ENCODE measurements around the gene TSGA10IP. TPM values are rescaled to one million over a fixed set of nuclear protein-coding genes. Genes with fewer than 3 reads are reported as not detected.

TSGA10IP gene
- total RNA-seq, 1 donor from 2014 or later, result not detected

DNA sequence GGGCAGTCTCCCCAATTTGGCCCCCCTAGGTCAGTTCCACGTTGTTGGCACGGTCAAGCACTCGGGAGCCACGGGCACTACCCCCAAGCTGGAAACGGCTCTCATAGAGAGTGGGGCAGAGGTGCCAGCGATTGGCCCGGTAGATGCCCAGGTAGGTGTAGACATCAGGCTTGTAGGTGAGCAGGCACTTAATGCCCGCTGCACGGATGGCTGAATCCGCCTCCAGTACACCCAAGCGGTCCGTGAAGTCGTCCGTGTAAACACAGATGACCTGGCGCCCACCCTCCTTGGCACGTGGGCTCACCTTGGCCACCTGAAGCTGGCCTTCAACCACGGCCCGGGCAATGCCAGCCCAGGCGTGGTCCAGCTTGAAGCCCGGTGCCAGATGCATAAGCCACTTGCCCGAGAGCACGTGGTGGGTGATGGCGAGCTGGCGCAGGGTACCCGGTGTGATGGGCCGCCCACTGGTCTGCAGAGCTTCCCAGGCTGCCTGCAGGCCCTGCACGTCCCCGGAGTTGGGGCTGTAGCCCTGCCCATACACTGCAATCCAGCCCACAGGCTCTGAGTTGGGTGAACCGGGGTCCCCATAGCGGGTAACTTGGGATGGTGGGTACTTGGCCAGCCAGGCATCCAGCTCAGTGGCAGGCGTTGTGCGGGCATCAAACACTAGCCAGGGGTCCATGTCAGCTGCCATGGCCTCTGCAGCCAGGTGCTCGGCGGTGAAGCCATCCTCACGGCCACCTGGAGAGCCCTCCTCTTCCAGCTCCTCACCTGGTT, 27.7 kb upstream of the TSGA10IP start:
- peak; percentile 39 for DNase-seq (ENCODE audit: low read depth)

DNA sequence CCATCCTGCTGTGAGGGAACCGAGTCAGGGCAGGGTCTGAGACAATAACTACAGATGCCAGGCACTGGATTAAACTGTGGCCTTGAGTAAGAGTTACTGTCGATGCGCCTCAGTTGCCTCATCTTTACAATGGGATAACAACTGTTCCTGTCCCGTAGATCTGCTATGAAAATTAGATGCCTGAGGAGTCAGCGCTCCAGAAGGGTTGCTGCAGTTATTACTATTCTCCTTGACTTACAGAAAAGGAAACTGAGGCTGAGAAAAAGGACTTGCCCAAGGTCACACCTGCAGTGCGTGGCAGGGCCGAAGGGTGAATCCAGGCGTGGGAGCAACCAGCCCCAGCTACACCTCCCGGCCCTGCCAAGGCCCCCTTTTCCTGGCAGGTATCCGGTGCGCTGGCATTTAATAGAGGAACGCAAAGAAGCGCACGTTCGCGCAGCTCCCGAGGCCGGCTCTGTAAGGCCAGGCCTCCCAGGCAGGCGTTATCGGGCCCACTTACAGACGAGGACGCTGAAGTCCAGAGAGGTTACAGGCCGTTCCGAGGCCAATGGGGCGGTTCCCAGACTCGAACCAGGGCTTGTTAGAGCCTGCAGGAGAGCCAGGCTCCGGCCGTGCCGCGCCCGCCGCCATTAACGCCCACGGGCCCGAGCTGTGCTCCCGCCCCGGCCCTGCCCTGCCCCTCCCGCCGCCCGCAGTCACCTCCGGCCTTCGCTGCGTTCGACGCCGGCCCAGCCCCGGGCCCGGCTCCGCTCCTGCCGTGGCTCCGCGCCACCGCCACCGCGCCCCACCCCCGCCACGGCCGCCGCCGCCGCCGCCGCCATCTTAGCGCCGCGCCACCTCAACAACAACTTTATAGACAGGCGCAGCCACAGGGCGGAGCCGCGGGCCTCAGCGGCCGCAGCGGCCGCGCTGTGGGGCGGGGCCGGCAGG, 26.8 kb upstream of the TSGA10IP start, which contains the start of gene C11orf68:
Gene C11orf68 (minus strand): TSS at position 852 of the 930 bp plus-strand sequence. CDS start 31 bp downstream, at position 821.
- DNase-seq (ENCODE audit: low read depth), result no peak

DNA sequence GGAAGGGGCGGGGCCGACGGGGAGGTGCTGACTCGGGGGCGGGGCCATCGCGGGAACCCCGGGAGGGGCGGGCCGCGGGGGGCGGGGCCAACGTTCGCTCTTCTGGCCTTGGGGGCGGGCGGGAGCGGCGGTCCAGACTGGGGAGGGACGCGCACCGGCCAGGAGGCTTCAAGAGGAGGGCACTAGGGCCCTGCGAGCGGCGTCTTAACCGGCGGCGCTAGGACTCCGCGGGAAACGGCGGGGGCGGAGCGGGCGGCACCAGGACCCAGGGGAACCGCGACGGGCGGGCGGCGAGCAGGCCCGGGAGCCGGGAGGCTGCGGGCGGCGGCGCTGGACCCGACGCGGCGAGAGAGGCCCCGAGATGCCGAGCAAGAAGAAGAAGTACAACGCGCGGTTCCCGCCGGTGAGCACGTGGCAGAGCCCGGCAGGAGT, 26.1 kb upstream of the TSGA10IP start, which contains the start of gene DRAP1:
Gene DRAP1 (plus strand): TSS at position 286 of the 432 bp plus-strand sequence. CDS start 76 bp downstream, at position 362.
- peak; percentile 98 for DNase-seq (ENCODE audit: low read depth)

DNA sequence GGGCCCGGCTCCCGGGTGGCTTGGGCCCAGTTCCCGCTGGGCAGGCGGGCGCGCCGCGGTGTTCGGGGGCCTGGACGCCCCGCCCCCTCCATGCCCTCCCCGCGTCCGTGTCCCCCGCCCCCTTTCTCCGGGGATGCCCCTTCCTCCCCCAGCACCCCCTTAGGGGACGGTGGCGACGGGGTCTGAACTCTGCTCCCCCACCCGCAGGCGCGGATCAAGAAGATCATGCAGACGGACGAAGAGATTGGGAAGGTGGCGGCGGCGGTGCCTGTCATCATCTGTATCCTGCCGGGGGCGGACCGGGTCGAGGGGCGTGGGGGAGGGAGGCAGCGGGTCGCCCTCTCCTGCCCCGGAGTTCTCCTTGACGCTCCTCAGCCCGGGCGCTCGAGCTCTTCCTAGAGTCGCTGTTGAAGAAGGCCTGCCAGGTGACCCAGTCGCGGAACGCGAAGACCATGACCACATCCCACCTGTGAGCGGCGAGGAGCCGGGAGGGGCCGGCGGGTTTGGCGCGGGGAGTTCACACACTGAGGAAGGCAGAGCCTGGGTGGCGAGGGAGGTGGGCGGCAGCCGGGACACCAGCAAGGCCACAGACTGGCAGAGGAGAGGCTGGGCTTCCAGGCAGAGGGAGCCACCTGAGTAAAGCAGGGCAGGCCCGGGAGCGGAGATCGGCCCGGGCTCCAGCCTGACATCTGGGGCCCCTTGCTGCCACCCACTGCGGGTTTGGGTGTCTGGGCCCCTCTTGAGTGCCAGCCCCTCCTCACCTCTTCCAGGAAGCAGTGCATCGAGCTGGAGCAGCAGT, 25.5 kb upstream of the TSGA10IP start:
- no peak for DNase-seq (ENCODE audit: low read depth)

DNA sequence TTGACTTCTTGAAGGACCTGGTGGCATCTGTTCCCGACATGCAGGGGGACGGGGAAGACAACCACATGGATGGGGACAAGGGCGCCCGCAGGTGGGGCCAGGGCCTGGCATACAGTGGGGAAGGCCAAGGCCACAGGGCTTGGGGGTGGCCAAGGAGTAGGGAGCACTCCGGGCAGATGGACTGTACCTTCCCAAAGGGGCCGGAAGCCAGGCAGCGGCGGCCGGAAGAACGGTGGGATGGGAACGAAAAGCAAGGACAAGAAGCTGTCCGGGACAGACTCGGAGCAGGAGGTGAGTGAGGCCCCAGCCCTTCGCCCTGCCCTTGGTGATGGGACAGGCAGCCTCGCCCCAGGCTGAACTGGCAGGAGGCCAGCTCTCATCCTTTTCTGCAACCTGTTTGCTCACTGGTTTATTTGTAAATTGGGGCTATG, 24.9 kb upstream of the TSGA10IP start:
- no peak for DNase-seq (ENCODE audit: low read depth)

DNA sequence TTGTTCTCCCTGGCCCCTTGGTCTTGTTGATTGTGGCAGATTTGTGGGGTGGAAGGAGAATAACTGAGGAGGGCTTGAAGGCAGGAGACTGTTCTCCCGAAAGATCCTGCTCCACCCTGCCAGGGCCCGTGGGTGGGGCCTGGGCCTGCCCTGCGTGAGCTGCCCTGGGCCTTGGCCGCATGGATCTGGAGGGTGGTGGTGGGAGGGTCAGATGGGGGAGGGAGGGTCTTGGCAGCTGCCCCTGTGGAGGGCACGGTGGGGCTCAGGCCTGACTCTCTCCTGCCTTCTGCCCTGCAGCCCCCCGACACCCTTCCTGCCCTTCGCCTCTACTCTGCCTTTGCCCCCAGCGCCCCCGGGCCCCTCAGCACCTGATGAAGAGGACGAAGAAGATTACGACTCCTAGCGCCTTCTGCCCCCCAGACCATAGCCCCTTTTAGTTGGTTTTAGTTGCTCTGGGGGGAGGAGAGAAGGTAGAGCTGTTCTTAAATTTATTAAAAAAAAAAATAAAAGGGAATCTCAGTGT, 24.2 kb upstream of the TSGA10IP start:
- no peak for DNase-seq (ENCODE audit: low read depth)

DNA sequence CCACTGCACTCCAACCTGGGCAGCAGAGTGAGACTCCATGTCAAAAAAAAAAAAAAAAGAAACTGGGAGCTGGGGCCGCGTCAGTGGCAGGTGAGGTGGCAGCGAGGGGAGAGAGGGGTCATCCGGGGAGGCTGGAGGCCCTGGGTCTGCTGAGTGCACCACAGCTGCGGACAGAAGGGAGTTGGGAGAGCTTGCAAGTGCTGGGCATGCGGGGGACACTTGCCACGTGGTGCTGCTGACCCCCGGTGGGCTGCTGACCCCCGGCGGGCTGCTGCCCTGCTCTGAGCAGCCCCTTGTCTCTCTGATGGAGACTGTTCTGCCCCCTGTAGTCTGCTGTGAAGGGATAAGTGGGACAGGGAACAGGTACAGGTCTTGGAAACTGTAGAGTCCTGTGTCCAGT, 23.4 kb upstream of the TSGA10IP start:
- no peak for DNase-seq (ENCODE audit: low read depth)

DNA sequence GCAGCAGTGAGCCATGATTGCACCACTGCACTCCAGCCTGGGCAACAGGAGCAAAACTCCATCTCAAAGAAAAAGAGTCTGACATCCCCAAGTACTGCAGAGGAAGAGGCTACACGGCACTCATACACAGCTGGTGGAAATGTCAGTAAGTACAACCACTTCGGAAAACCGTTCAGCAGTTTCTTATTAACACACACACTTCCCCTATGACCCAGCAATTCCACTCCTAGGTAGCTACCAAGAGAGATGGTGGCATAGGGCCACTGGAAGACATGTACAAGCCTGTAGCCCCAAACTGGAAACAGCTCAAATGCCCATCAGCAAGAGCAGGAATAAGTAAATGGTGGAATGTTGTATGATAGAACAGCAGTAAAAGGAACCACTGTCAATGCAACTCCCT, 22.7 kb upstream of the TSGA10IP start:
- DNase-seq (ENCODE audit: low read depth), result no peak

DNA sequence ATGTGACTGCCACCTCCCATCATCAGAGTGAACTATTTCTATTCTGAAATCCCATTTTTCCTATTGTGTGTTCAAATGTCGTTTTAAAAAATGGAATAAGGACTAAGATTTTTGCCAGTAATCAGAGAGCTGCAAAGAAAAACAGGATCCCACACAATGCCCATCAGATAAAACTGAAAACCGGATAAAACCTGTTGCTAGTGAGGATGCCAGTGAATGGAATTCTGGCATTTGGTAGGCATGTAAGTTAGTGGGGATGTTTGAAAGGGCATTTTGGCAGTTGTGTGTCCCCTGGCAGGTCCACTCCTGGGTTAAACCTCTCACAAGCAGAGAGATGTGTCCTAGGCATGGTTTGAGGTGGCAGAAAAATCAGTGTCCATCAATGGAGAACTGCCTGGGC, 19.9 kb upstream of the TSGA10IP start:
- DNase-seq (ENCODE audit: low read depth), result no peak

DNA sequence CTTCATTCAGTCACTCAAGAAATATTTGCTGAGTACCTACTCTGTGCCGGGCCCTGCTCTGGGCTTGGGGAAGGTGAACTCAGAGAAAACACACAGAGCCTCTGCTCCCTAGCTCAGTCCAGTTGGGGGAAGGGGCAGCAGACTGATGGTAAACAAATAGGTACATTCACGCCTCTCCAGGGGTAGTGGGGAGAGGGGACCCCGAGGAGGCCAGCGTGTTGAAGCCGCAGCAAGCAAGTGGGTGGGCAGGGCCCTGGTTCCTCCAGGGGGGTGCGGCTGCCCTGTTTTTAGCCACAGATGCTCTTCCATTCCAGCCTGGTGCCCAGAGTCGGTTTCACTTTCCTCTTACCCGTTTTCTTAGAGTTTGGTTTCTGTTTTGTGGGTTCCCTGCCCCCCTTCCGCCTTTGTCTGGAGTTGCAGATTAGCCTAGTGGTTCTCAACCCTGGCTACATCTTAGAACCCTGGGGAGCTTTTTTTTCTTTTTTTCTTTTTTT, 17.3 kb upstream of the TSGA10IP start:
- DNase-seq (ENCODE audit: low read depth), result no peak

DNA sequence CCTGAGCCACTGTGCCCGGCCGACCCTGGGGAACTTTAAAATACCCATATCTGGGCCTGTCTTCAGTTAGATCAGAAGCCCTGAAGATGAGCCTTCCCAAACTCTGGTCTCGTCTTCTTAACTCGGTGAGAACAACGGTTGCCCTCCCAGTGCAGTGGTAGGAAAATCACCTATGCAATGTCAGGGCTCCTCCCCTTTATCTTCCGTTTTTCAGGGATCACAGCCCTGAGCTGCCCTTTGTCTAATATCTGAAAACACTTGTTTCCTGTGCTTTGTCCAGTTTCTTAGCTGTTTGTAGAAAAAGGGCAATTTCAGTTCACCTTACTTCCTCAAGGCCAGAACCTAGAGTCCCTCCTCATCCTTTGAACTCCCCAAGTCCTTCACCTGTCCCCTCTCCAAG, 16.6 kb upstream of the TSGA10IP start:
- no peak for DNase-seq (ENCODE audit: low read depth)

DNA sequence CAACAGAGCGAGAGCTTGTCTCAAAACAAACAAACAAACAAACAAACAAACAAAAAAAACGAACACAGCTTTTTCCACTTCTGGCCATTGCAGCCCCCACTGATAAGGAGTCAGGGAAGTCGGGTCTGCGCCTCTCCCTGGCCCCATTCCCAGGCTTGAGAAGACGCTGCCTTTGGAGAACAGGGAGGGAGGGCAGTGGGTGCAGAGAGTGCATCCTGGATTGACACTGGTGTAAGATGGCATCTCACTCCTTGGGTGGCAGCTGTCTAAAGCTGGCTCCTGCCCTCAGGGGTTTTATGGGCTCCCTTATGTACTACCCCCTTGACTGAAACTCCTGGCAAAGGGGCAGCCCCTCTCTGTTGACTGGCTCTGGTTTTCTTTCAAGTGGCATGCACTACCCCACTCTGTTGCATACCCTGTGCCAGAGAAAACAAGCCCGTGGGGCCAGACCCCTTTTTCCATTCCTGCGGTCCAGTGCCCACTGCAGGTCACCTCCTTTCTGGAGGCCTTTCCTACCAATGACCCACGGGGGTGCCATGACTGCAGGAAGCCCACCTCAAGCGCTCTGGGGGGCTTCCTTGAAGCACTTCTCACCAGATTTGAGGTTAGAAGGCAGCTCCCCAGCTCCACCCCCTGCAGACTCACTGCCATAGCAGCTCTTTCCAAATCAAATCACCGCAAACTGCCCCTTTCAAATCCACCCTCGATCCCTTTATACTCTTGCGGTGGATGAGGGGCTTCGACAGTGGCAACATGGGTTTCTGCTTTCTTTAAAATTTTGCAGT, 13.3 kb upstream of the TSGA10IP start:
- DNase-seq (ENCODE audit: low read depth), result no peak

DNA sequence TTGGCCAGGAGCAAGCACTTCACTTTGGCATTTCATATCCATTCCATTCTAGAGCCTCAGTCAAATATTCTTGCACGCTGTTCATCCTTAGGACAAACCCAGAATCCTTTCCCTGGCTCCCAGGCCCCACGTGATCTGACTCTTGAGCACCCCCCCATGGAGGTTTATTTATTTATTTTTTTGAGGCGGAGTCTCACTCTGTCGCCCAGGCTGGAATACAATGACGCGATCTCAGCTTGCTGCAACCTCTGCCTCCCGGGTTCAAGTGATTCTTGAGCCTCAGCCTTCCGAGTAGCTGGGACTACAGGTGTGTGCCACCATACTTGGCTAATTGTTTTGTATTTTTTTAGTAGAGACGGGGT, 12.7 kb upstream of the TSGA10IP start:
- no peak for DNase-seq (ENCODE audit: low read depth)

DNA sequence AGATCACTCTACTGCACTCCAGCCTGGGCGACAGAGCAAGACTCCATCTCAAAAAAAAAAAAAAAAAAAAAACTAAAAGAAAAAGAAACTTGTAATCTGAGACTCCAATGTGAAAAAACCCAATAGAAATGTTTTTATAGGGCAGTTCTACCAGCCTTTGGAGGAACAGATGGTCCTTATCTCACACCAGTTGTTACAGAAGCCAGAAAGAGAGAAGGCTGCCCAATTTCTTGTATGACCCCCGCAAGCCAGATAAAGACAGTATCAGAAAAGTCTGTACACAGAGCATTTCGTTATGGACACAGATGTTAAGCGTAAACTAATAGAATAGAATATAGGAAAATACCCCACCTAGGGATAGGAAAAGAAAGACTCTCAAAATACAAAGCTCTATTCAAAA, 11.3 kb upstream of the TSGA10IP start:
- peak; percentile 31 for DNase-seq (ENCODE audit: low read depth)

DNA sequence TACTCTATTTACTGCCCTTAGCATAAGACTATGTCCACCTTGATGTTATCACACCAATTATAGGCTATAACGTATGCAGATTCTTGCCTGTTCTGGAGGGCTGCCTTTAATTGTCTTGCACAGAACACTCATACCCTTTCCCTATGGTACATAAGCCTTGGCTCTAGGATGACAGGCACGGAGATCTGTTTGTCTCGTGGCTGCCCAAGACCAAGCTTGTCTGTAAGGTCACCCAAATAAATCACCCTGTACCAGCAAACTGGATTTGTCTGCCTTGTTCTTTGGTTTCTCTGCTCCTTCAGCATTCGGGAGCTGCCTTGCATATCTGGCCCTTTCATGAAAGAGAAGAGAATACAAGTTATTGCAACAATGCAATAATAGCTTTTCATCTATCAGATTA, 7.5 kb upstream of the TSGA10IP start:
- DNase-seq (ENCODE audit: low read depth), result no peak

DNA sequence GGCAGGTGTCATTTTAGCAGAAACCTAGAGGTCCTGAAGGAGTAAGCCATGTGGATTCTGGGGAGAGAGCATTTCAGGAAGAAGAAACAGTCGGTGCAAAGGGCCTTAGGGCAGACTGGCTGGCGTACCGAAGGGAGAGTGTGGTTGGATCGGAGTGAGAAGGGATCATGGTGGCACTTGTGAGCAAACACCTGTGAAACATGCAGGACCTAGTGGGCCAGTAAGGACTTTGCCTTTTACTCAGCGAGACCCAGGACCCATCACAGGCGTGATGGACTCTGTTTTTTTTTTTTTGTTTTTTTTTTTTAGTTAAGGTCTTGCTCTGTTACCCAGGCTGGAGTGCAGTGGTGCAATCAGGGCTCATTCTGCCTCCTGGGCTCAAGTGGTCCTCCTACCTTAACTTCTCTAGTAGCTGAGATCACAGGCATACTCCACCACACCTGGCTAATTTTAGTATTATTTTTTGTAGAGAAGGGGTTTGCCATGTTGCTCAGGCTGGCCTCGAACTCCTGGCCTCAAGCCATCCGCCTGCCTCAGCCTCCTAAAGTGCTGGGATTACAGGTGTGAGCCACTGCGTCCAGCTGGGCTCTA, 3.5 kb upstream of the TSGA10IP start:
- no peak for DNase-seq (ENCODE audit: low read depth)

DNA sequence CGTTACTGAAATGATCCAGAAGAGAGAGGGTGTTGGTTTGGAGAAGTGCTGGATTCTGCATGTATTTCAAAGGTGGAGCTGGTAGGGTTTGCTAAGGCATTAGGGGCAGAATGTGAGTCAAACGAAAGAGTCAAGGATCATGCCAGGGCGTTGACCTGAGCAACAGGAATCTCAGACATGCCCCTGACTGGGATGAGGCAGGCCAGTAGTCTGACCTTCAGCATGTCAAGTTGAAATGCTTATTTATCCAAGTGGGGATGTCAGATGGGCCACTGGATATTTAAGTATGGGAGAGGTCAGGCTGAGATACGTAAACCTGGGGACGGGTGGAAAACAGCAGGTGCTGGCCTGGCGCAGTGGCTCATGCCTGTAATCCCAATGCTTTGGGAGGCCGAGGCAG, 2.7 kb upstream of the TSGA10IP start:
- no peak for DNase-seq (ENCODE audit: low read depth)

DNA sequence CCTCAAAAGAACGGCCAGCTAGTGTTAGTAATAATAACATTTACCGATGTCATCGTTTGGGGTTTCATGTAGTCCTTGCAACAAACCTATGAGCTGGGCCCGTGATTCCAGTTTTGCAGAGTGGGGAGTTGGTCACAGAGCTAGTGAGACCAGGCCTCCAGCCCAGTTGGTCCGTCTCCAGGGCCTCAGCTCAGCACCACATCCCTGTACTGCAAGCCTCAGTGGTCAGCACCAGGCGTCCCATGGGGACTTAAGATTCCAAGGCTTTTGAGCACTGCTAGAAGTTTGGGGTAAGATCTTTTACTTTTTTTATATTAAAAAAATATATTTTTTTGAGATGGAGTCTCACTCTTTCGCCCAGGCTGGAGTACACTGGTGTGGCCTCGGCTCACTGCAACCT, 1.1 kb upstream of the TSGA10IP start:
- DNase-seq (ENCODE audit: low read depth), result no peak

DNA sequence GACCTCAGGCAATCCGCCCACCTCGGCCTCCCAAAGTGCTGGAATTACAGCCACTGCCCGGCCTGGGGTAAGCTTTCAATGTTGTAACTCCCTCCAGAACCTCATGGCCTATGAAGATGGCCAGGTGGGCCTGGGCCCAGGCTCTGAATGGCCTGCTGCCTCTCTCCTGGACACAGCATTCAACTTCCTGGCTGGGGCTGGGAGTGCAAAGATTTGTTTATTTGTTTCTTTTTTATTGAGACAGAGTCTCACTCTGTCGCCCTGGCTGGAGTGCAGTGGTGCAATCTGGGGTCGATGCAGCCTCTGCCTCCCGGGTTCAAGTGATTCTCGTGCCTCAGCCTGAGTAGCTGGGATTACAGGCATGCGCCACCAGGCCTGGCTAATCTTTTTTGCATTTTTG, 513 bp upstream of the TSGA10IP start:
- no peak for DNase-seq (ENCODE audit: low read depth)
